ENCODE data around the gene COX8A.

DNA sequence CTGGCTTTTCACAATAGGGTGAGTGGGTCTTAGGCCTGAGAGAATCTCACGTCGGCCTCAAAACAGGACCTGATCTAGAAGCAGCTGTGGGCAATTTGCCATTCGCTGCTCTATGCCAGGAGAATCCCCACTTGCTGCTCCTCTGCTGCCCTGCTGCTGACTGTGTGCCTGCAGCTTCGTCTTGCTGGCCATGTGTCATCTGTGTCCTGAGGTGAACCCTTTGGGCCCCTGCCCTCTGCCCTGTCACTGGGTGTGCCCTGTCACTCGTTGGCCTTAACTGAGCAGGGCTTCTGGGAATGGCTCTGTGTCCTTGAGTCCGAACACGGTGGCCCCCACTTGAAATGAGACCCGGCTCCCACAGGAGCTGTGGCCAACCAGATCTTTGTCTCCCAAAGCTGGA, 29.4 kb upstream of the COX8A start:
- TF ChIP-seq, protein P1, sequence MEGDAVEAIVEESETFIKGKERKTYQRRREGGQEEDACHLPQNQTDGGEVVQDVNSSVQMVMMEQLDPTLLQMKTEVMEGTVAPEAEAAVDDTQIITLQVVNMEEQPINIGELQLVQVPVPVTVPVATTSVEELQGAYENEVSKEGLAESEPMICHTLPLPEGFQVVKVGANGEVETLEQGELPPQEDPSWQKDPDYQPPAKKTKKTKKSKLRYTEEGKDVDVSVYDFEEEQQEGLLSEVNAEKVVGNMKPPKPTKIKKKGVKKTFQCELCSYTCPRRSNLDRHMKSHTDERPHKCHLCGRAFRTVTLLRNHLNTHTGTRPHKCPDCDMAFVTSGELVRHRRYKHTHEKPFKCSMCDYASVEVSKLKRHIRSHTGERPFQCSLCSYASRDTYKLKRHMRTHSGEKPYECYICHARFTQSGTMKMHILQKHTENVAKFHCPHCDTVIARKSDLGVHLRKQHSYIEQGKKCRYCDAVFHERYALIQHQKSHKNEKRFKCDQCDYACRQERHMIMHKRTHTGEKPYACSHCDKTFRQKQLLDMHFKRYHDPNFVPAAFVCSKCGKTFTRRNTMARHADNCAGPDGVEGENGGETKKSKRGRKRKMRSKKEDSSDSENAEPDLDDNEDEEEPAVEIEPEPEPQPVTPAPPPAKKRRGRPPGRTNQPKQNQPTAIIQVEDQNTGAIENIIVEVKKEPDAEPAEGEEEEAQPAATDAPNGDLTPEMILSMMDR (IDR thresholded peaks at IDR 0.05; ENCODE audit: borderline replicate concordance, extremely low read depth, low read length, poor library complexity, severe bottlenecking): no peak
- TF ChIP-seq EZH2 (IDR thresholded peaks at IDR 0.05; ENCODE audit: borderline replicate concordance, low read depth, low read length, severe bottlenecking): no peak
